ENCODE data around the gene RBM44. TPM values are rescaled to one million over a fixed set of nuclear protein-coding genes. Genes with fewer than 3 reads are reported as not detected.

Gene RBM44
- total RNA-seq, 4 donors from 2014 or later, result 0.08 to 1.5 (median 0.20) TPM

- Histone ChIP-seq H3K4me1 (peaks cover 0 to 16% (median 7%) of the 10 kb centered on the region in 3 donors), H3K27me3 (peaks cover 0 to 1% (median 0%) of the 10 kb centered on the region in 4 donors), H3K9me3 (no peaks in the 10 kb centered on the region), H3K4me3 (no peak overlapping the region), H3K27ac (no peak overlapping the region), H3K36me3 (no peaks in the 10 kb centered on the region)
- DNase-seq, result no peak
- intact Hi-C loops (cut with DNase I), result no loop called here
- no peak for TF ChIP-seq POLR2A (IDR thresholded peaks at IDR 0.05)
- TF ChIP-seq CTCF (IDR thresholded peaks at IDR 0.05), result no peak
- 87 to 95% methylated on average over 11 to 12 of the region's 12 CpGs for WGBS, 2 donors
These were observed 81.5 kb downstream of the RBM44 start for GRCh38 chr2:237879991-237880560.

GRCh38 chr2:237882510-237883481, 84.2 kb downstream of the RBM44 start:
- no peak overlapping the region for H3K27ac ChIP-seq
- intact Hi-C loops (cut with DNase I), result no loop called here
- whole genome bisulfite sequencing, 2 donors, result 84 to 91% methylated on average over 6 to 11 of the region's 20 CpGs

GRCh38 chr2:237883951-237884446, 85.4 kb downstream of the RBM44 start:
- no peaks in the 10 kb centered on the region for H3K9me3 ChIP-seq
- H3K4me1 ChIP-seq, result peaks cover 0 to 35% (median 13%) of the 10 kb centered on the region in 3 donors
- no peak overlapping the region for H3K4me3 ChIP-seq
- H3K36me3 ChIP-seq, result no peaks in the 10 kb centered on the region
- no peaks in the 10 kb centered on the region for H3K27me3 ChIP-seq
- no peak overlapping the region for H3K27ac ChIP-seq
- WGBS, 2 donors, result 90 to 93% methylated on average over 6 to 7 of the region's 10 CpGs
- TF ChIP-seq POLR2A (IDR thresholded peaks at IDR 0.05), result no peak
- no peak for TF ChIP-seq CTCF (IDR thresholded peaks at IDR 0.05)
- intact Hi-C loops (cut with DNase I), result no loop called here
- DNase-seq, result no peak

More at GRCh38 chr2:237882510-237883481, 84.2 kb downstream of the RBM44 start:
- DNase-seq, result no peak
- Histone ChIP-seq H3K4me1 (peaks cover 0 to 34% (median 14%) of the 10 kb centered on the region in 3 donors), H3K4me3 (no peak overlapping the region), H3K27me3 (no peaks in the 10 kb centered on the region), H3K9me3 (no peaks in the 10 kb centered on the region), H3K36me3 (no peaks in the 10 kb centered on the region)
- no peak for TF ChIP-seq POLR2A (IDR thresholded peaks at IDR 0.05)
- no peak for TF ChIP-seq CTCF (IDR thresholded peaks at IDR 0.05)

GRCh38 chr2:237884681-237885080, 86.1 kb downstream of the RBM44 start:
- TF ChIP-seq POLR2A (IDR thresholded peaks at IDR 0.05) (no peak), CTCF (IDR thresholded peaks at IDR 0.05) (no peak)
- intact Hi-C loops (cut with DNase I), result no loop called here
- H3K36me3 ChIP-seq, result no peaks in the 10 kb centered on the region
- H3K27ac ChIP-seq, result peak overlapping the region in 2 of 4 donors; percentile 6 to 89
- no peak overlapping the region for H3K4me3 ChIP-seq
- H3K4me1 ChIP-seq, result peaks cover 0 to 32% (median 11%) of the 10 kb centered on the region in 3 donors
- H3K27me3 ChIP-seq, result no peaks in the 10 kb centered on the region
- no peak for DNase-seq
- WGBS, 2 donors, result 85 to 94% methylated on average over 7 to 10 of the region's 13 CpGs
- H3K9me3 ChIP-seq, result no peaks in the 10 kb centered on the region
